Stomach smooth muscle (tissue), 2 donors: ENCODE results near the gene RIPOR1.

Source experiments
- H3K27ac ChIP-seq: one replicate; pipeline ENCODE4 v1.7.0; 2013; ENCODE audit warnings: mild to moderate bottlenecking, low read length, inconsistent platforms
- H3K27me3 ChIP-seq, 2 donors: one replicate each; pipeline ENCODE4 v1.7.0; 2013; ENCODE audit warnings: low read length in 2 of 2; ENCODE audit not compliant: insufficient read depth in 2 of 2, control insufficient read depth in 1 of 2
- H3K36me3 ChIP-seq, 2 donors: one replicate each; pipeline ENCODE4 v1.7.0; 2013; ENCODE audit warnings: low read length in 2 of 2; ENCODE audit not compliant: control insufficient read depth in 2 of 2, insufficient read depth in 2 of 2
- H3K4me1 ChIP-seq: one replicate; pipeline ENCODE4 v1.7.0; 2013; ENCODE audit warnings: low read length; ENCODE audit not compliant: control insufficient read depth, insufficient read depth
- H3K4me3 ChIP-seq, 2 donors: one replicate each; pipeline ENCODE4 v1.7.0; 2013; ENCODE audit warnings: low read length in 2 of 2
- H3K9ac ChIP-seq, 2 donors: one replicate each; pipeline ENCODE4 v1.7.0; 2013; ENCODE audit warnings: low read length in 2 of 2, mild to moderate bottlenecking in 1 of 2
- H3K9me3 ChIP-seq, 2 donors: one replicate each; pipeline ENCODE4 v1.7.0; 2013; ENCODE audit warnings: low read length in 2 of 2; ENCODE audit not compliant: control insufficient read depth in 2 of 2
- donor health status: healthy.
- donor health status: Pancreatic carcinoma.

RIPOR1 gene

GRCh38 chr16:67547423-67548264 lies 19.0 kb downstream of the RIPOR1 start:
- no peak overlapping the region for H3K4me3 ChIP-seq
- no peaks in the 10 kb centered on the region for H3K9me3 ChIP-seq
- H3K9ac ChIP-seq = no peak overlapping the region
- no peaks in the 10 kb centered on the region for H3K27me3 ChIP-seq
- H3K27ac ChIP-seq = no peak overlapping the region
- H3K4me1 ChIP-seq = peaks cover 40% of the 10 kb centered on the region
- H3K36me3 ChIP-seq = peaks cover 10 to 42% of the 10 kb centered on the region in 2 donors

GRCh38 chr16:67548265-67549126 lies 19.9 kb downstream of the RIPOR1 start:
- Histone ChIP-seq H3K36me3 (peaks cover 10 to 36% of the 10 kb centered on the region in 2 donors), H3K9ac (no peak overlapping the region), H3K9me3 (no peaks in the 10 kb centered on the region), H3K4me3 (no peak overlapping the region), H3K27me3 (no peaks in the 10 kb centered on the region), H3K4me1 (peaks cover 45% of the 10 kb centered on the region), H3K27ac (no peak overlapping the region)

GRCh38 chr16:67549240-67549639 lies 20.6 kb downstream of the RIPOR1 start:
- Histone ChIP-seq H3K27ac (no peak overlapping the region), H3K4me1 (peaks cover 44% of the 10 kb centered on the region), H3K27me3 (no peaks in the 10 kb centered on the region), H3K9me3 (no peaks in the 10 kb centered on the region), H3K9ac (no peak overlapping the region), H3K4me3 (no peak overlapping the region), H3K36me3 (peaks cover 8 to 33% of the 10 kb centered on the region in 2 donors)

- Histone ChIP-seq H3K4me1 (peaks cover 38% of the 10 kb centered on the region), H3K9me3 (no peaks in the 10 kb centered on the region), H3K9ac (no peak overlapping the region), H3K27ac (no peak overlapping the region), H3K27me3 (no peaks in the 10 kb centered on the region), H3K4me3 (no peak overlapping the region), H3K36me3 (peaks cover 4 to 27% of the 10 kb centered on the region in 2 donors)
These were observed 21.3 kb downstream of the RIPOR1 start for GRCh38 chr16:67549936-67550335.

- Histone ChIP-seq H3K27ac (no peak overlapping the region), H3K27me3 (no peaks in the 10 kb centered on the region), H3K9ac (no peak overlapping the region), H3K4me3 (no peak overlapping the region), H3K9me3 (no peaks in the 10 kb centered on the region), H3K36me3 (peaks cover 3 to 16% of the 10 kb centered on the region in 2 donors), H3K4me1 (peaks cover 34% of the 10 kb centered on the region)
These were observed 22.5 kb downstream of the RIPOR1 start for GRCh38 chr16:67551091-67551490.

- Histone ChIP-seq H3K9me3 (no peaks in the 10 kb centered on the region), H3K4me1 (peaks cover 26% of the 10 kb centered on the region), H3K9ac (no peak overlapping the region), H3K27me3 (no peaks in the 10 kb centered on the region), H3K4me3 (no peak overlapping the region), H3K36me3 (peaks cover 0 to 10% of the 10 kb centered on the region in 2 donors), H3K27ac (peak overlapping the region; percentile 37)
These were observed 23.3 kb downstream of the RIPOR1 start for GRCh38 chr16:67551972-67552371.

- Histone ChIP-seq H3K9ac (no peak overlapping the region), H3K27ac (peak overlapping the region; percentile 37), H3K4me3 (no peak overlapping the region), H3K9me3 (no peaks in the 10 kb centered on the region), H3K36me3 (peaks cover 0 to 8% of the 10 kb centered on the region in 2 donors), H3K4me1 (peaks cover 21% of the 10 kb centered on the region), H3K27me3 (no peaks in the 10 kb centered on the region)
These were observed 23.8 kb downstream of the RIPOR1 start for GRCh38 chr16:67552476-67552875.

- H3K27me3 ChIP-seq = no peaks in the 10 kb centered on the region
- no peak overlapping the region for H3K9ac ChIP-seq
- H3K4me3 ChIP-seq = no peak overlapping the region
- no peak overlapping the region for H3K27ac ChIP-seq
- no peaks in the 10 kb centered on the region for H3K9me3 ChIP-seq
- peaks cover 12% of the 10 kb centered on the region for H3K4me1 ChIP-seq
- peaks cover 0 to 5% of the 10 kb centered on the region in 2 donors for H3K36me3 ChIP-seq
These were observed 27.2 kb downstream of the RIPOR1 start for GRCh38 chr16:67555795-67556212.

- H3K4me1 ChIP-seq = peaks cover 8% of the 10 kb centered on the region
- peaks cover 0 to 4% of the 10 kb centered on the region in 2 donors for H3K36me3 ChIP-seq
- H3K27me3 ChIP-seq = no peaks in the 10 kb centered on the region
- no peak overlapping the region for H3K9ac ChIP-seq
- H3K4me3 ChIP-seq = no peak overlapping the region
- no peaks in the 10 kb centered on the region for H3K9me3 ChIP-seq
- H3K27ac ChIP-seq = no peak overlapping the region
These were observed 30.2 kb downstream of the RIPOR1 start for GRCh38 chr16:67558859-67559258.

- peak overlapping the region in 1 of 2 donors; percentile 83 for H3K4me3 ChIP-seq
- H3K27me3 ChIP-seq = no peaks in the 10 kb centered on the region
- no peak overlapping the region for H3K9ac ChIP-seq
- no peaks in the 10 kb centered on the region for H3K36me3 ChIP-seq
- no peaks in the 10 kb centered on the region for H3K9me3 ChIP-seq
- H3K27ac ChIP-seq = no peak overlapping the region
- H3K4me1 ChIP-seq = peaks cover 8% of the 10 kb centered on the region
These were observed 32.3 kb downstream of the RIPOR1 start for GRCh38 chr16:67560827-67561342.
